ENCODE data around the gene OR6C70.

DNA sequence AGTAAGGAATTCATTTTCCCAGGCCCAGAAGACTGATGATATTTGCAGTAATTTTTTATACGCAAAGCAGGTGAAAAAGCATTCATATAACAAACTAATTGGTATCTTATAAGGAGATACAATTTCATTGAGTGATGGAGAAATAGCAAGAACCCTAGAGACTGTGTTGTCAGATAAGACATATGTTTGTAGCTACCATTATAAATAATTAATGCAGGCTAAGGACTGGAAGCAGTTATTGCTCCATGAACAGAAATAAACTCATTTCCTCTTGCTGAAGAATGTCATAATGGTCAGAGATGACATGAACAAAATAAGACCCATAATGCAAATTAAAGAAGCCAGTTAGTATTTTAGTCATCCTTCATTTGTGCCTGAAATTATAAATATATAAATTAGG is 24.6 kb downstream of the OR6C70 start:
- no peak for TF ChIP-seq EP300 (IDR thresholded peaks at IDR 0.05; ENCODE audit: low read length)
- TF ChIP-seq CC2D1A (IDR thresholded peaks at IDR 0.05) = no peak
- TF ChIP-seq, protein P1, sequence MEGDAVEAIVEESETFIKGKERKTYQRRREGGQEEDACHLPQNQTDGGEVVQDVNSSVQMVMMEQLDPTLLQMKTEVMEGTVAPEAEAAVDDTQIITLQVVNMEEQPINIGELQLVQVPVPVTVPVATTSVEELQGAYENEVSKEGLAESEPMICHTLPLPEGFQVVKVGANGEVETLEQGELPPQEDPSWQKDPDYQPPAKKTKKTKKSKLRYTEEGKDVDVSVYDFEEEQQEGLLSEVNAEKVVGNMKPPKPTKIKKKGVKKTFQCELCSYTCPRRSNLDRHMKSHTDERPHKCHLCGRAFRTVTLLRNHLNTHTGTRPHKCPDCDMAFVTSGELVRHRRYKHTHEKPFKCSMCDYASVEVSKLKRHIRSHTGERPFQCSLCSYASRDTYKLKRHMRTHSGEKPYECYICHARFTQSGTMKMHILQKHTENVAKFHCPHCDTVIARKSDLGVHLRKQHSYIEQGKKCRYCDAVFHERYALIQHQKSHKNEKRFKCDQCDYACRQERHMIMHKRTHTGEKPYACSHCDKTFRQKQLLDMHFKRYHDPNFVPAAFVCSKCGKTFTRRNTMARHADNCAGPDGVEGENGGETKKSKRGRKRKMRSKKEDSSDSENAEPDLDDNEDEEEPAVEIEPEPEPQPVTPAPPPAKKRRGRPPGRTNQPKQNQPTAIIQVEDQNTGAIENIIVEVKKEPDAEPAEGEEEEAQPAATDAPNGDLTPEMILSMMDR (IDR thresholded peaks at IDR 0.05 in 2 of 3, conservative IDR thresholded peaks at IDR 0.05 in 1 of 3; ENCODE audit: insufficient read depth in 2 of 3, low read depth in 1 of 3, low read length in 3 of 3) = no peak
- TF ChIP-seq, protein P2, sequence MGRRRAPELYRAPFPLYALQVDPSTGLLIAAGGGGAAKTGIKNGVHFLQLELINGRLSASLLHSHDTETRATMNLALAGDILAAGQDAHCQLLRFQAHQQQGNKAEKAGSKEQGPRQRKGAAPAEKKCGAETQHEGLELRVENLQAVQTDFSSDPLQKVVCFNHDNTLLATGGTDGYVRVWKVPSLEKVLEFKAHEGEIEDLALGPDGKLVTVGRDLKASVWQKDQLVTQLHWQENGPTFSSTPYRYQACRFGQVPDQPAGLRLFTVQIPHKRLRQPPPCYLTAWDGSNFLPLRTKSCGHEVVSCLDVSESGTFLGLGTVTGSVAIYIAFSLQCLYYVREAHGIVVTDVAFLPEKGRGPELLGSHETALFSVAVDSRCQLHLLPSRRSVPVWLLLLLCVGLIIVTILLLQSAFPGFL (CRISPR knock-in tag; IDR thresholded peaks at IDR 0.05) = no peak
- TF ChIP-seq ZNF143 (CRISPR knock-in tag; IDR thresholded peaks at IDR 0.05) = no peak
- TF ChIP-seq FOXK2 (conservative IDR thresholded peaks at IDR 0.05 in 1 of 2, IDR thresholded peaks at IDR 0.05 in 1 of 2; ENCODE audit: low read depth in 2 of 2) = no peak
- no peak for TF ChIP-seq EZH2 (IDR thresholded peaks at IDR 0.05; ENCODE audit: borderline replicate concordance, low read depth, low read length)
- TF ChIP-seq ZNF778 (CRISPR knock-in tag; IDR thresholded peaks at IDR 0.05) = no peak
- no peak for TF ChIP-seq RBM34 (IDR thresholded peaks at IDR 0.05; ENCODE audit: borderline replicate concordance, insufficient read depth, low read length)

Measured in K562 (cell line).